Measurements from ENCODE around the gene GPRIN1. TPM values are rescaled to one million over a fixed set of nuclear protein-coding genes. Genes with fewer than 3 reads are reported as not detected.

GPRIN1 gene
- total RNA-seq, 1 donor from 2014 or later: 3.2 TPM

- no peaks in the 10 kb centered on the region for H3K27me3 Mint-ChIP-seq (ENCODE audit: insufficient read depth)
- H3K4me3 Mint-ChIP-seq: peak overlapping the region; percentile 86
- no peak for DNase-seq (ENCODE audit: low spot score)
- H3K9me3 Mint-ChIP-seq: no peaks in the 10 kb centered on the region
- peaks cover 56% of the 10 kb centered on the region for H3K4me1 Mint-ChIP-seq (ENCODE audit: low read depth)
- H3K27ac Mint-ChIP-seq: peak overlapping the region; percentile 48
- intact Hi-C loops (cut with micrococcal nuclease): loop anchor here (1.0 to 5.0 kb wide), 14 partner anchors 18 to 1504 kb away; partner anchors contain the start of genes CLTB, EIF4E1B, FAF2 and FGFR4
- peaks cover 15% of the 10 kb centered on the region for H3K36me3 Mint-ChIP-seq (ENCODE audit: low read depth)
Observed at GRCh38 chr5:176647843-176648473, 38.0 kb upstream of the GPRIN1 start.

- H3K27me3 Mint-ChIP-seq (ENCODE audit: insufficient read depth): no peaks in the 10 kb centered on the region
- peaks cover 13% of the 10 kb centered on the region for H3K36me3 Mint-ChIP-seq (ENCODE audit: low read depth)
- intact Hi-C loops (cut with micrococcal nuclease): loop anchor here (1.0 to 5.0 kb wide), 14 partner anchors 17 to 1505 kb away; partner anchors contain the start of genes CLTB, EIF4E1B, FAF2 and FGFR4
- H3K9me3 Mint-ChIP-seq: no peaks in the 10 kb centered on the region
- peak within 1 kb of the TSS; percentile 93 for H3K27ac Mint-ChIP-seq
- H3K4me3 Mint-ChIP-seq: peak within 1 kb of the TSS; percentile 88
- peak; percentile 99 for DNase-seq (ENCODE audit: low spot score)
- peaks cover 49% of the 10 kb centered on the region for H3K4me1 Mint-ChIP-seq (ENCODE audit: low read depth)
Observed at GRCh38 chr5:176647030-176647842, 37.3 kb upstream of the GPRIN1 start, which contains the start of gene TSPAN17. Gene TSPAN17, plus strand, starts transcription at chr5:176647484. Its CDS starts 132 bp downstream, at chr5:176647616.

GRCh38 chr5:176646707-176647029, 36.7 kb upstream of the GPRIN1 start:
- Mint-ChIP-seq H3K27me3 (ENCODE audit: insufficient read depth) (no peaks in the 10 kb centered on the region), H3K4me1 (ENCODE audit: low read depth) (peaks cover 43% of the 10 kb centered on the region), H3K9me3 (no peaks in the 10 kb centered on the region), H3K27ac (peak overlapping the region; percentile 93), H3K36me3 (ENCODE audit: low read depth) (peaks cover 13% of the 10 kb centered on the region), H3K4me3 (peak overlapping the region; percentile 88)
- DNase-seq (ENCODE audit: low spot score): no peak
- intact Hi-C loops (cut with micrococcal nuclease): loop anchor here (1.0 to 5.0 kb wide), 14 partner anchors 16 to 1506 kb away; partner anchors contain the start of genes CLTB, EIF4E1B, FAF2 and FGFR4

DNA sequence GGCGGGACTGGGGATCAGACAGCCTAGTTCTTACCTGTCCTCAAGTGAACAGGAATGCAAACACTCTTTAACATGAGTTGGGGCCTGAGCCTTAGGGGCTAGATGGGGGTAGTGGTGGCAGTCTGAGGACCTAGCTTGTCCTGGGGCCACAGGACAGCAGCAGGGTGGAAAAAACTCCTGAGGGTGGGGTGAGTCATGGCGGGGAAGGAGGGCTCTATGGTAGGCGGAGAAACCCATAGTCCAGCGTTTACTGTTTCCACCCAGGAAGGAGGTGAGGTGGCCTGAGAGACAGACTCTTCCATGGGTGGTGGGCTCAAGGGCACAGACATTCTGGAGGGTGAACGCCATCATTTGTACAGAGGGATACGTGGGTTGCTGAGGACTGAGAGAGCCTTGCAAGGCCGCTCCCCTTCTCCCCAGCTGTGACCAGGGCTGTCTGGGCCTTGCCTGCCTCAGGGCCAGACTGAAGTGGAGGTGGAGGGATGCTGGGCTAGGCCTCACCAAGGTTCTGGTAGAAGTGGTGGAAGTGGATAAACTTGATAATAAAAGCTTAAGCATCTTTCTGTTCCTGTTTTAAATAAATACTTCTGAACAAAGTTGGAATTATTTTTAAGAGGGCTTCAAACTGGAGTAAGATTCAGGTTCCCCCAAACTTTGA, 36.2 kb upstream of the GPRIN1 start:
- Mint-ChIP-seq H3K27ac (peak overlapping the region; percentile 93), H3K4me3 (peak overlapping the region; percentile 88), H3K27me3 (ENCODE audit: insufficient read depth) (no peaks in the 10 kb centered on the region), H3K36me3 (ENCODE audit: low read depth) (peaks cover 13% of the 10 kb centered on the region), H3K9me3 (no peaks in the 10 kb centered on the region), H3K4me1 (ENCODE audit: low read depth) (peaks cover 38% of the 10 kb centered on the region)
- intact Hi-C loops (cut with micrococcal nuclease): loop anchor here (2.0 to 5.0 kb wide), 5 partner anchors 71 to 1506 kb away; partner anchors contain the start of genes CLTB, NHP2 and UIMC1
- no peak for DNase-seq (ENCODE audit: low spot score)

GRCh38 chr5:176644878-176645670, 35.1 kb upstream of the GPRIN1 start:
- Mint-ChIP-seq H3K27me3 (ENCODE audit: insufficient read depth) (no peaks in the 10 kb centered on the region), H3K27ac (no peak overlapping the region), H3K4me1 (ENCODE audit: low read depth) (peaks cover 29% of the 10 kb centered on the region), H3K4me3 (peak overlapping the region; percentile 5), H3K36me3 (ENCODE audit: low read depth) (peaks cover 8% of the 10 kb centered on the region), H3K9me3 (no peaks in the 10 kb centered on the region)
- intact Hi-C loops (cut with micrococcal nuclease): loop anchor here (5.0 kb wide), 2 partner anchors 228 to 1507 kb away; partner anchors contain the start of genes CLTB and NHP2
- no peak for DNase-seq (ENCODE audit: low spot score)

- Mint-ChIP-seq H3K4me1 (ENCODE audit: low read depth) (peaks cover 24% of the 10 kb centered on the region), H3K36me3 (ENCODE audit: low read depth) (peaks cover 6% of the 10 kb centered on the region), H3K4me3 (no peak overlapping the region), H3K9me3 (no peaks in the 10 kb centered on the region), H3K27me3 (ENCODE audit: insufficient read depth) (no peaks in the 10 kb centered on the region), H3K27ac (no peak overlapping the region)
- intact Hi-C loops (cut with micrococcal nuclease): no loop called here
- no peak for DNase-seq (ENCODE audit: low spot score)
Observed at GRCh38 chr5:176644294-176644693, 34.3 kb upstream of the GPRIN1 start.

- intact Hi-C loops (cut with micrococcal nuclease): no loop called here
- H3K27ac Mint-ChIP-seq: no peak overlapping the region
Observed at GRCh38 chr5:176643491-176644219, 33.7 kb upstream of the GPRIN1 start.

DNA sequence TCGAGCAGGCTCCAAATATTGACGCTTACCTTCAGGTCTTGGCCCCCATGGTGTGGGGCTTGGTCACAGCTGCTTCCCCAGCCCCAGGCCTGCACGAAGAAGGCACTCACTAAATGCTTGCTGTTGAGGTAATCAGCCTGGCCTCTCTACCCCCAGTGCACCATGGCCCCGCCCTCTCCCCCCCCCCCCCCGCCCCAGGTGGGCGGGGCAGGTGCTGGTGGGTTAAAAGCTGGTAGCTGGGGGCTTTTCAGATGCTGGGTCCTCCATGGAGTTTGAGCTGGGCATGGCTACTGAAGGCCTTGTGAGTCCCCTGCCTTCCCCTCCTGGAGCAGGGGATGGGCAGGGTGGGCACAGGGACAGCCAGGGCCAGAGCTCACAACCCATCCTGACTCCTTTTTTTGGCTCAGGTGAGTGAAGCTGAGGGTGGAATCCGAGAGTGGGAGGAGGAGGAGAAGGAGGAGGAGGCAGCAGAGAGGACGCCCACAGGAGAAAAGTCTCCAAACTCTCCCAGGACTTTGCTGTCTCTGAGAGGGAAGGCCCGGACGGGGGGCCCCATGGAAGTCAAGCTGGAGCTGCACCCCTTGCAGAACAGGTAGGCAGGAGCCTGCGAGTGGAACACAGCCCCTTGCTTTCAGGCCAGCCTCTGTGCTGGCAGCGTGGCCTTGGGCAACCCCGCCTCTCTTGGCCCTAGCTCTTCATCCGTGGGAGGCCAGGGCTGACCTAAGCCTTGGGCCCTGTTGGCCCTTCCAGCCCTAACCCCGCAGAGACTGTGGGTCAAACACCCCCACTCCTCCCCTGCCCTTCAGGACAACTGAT, 32.9 kb upstream of the GPRIN1 start:
- no peaks in the 10 kb centered on the region for H3K9me3 Mint-ChIP-seq
- H3K27ac Mint-ChIP-seq: no peak overlapping the region
- H3K36me3 Mint-ChIP-seq (ENCODE audit: low read depth): no peaks in the 10 kb centered on the region
- no peak for DNase-seq (ENCODE audit: low spot score)
- H3K27me3 Mint-ChIP-seq (ENCODE audit: insufficient read depth): peaks cover 5% of the 10 kb centered on the region
- H3K4me3 Mint-ChIP-seq: no peak overlapping the region
- peaks cover 13% of the 10 kb centered on the region for H3K4me1 Mint-ChIP-seq (ENCODE audit: low read depth)
- intact Hi-C loops (cut with micrococcal nuclease): no loop called here

More at GRCh38 chr5:176643491-176644219, 33.7 kb upstream of the GPRIN1 start:
- DNase-seq (ENCODE audit: low spot score): no peak
- Mint-ChIP-seq H3K9me3 (no peaks in the 10 kb centered on the region), H3K4me3 (no peak overlapping the region), H3K27me3 (ENCODE audit: insufficient read depth) (no peaks in the 10 kb centered on the region), H3K36me3 (ENCODE audit: low read depth) (peaks cover under 1% of the 10 kb centered on the region), H3K4me1 (ENCODE audit: low read depth) (peaks cover 18% of the 10 kb centered on the region)

DNA sequence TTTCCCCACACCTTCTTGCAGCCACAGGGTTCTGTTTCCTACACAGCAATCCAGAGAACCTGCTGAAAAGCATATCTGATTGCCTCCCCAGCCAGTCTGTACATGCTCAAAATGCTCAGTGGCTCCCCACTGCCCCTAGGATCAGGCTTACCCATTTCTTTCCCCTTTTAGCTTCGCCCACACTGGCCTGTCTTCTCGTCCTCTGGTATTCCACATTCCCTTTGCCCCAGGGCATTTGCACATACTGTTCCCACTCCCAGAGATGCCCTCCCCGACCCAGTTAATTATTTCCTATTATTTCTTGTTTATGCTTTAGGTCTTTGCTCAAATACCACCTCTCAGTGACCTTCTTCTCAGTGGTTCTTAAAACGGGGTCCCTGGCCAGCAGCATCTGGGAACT, 30.7 kb upstream of the GPRIN1 start:
- H3K9me3 Mint-ChIP-seq: no peaks in the 10 kb centered on the region
- DNase-seq (ENCODE audit: low spot score): no peak
- no peak overlapping the region for H3K27ac Mint-ChIP-seq
- H3K27me3 Mint-ChIP-seq (ENCODE audit: insufficient read depth): peaks cover 18% of the 10 kb centered on the region
- no peak overlapping the region for H3K4me3 Mint-ChIP-seq
- H3K36me3 Mint-ChIP-seq (ENCODE audit: low read depth): no peaks in the 10 kb centered on the region
- H3K4me1 Mint-ChIP-seq (ENCODE audit: low read depth): no peaks in the 10 kb centered on the region
- intact Hi-C loops (cut with micrococcal nuclease): no loop called here

DNA sequence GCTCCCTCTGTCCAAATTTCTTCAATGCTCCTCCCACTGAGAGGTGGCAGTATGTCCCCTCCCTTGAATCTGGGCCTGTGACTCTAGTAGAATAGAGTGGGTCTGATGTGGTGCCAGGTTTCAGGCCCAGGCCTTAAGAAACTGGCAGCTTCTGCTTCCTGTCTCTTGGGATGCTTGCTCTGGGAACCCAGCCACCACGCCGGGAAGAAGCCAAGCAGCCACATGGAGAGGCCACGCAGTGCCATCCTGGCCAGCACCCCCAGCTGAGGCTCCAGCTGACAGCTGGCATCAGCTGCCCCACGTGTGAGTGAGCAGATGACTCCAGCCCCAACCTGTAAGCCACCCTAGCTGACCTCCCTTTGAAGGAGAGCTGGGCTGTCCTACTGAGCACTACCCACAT, 30.0 kb upstream of the GPRIN1 start:
- DNase-seq (ENCODE audit: low spot score): no peak
- Mint-ChIP-seq H3K4me1 (ENCODE audit: low read depth) (no peaks in the 10 kb centered on the region), H3K36me3 (ENCODE audit: low read depth) (no peaks in the 10 kb centered on the region), H3K9me3 (no peaks in the 10 kb centered on the region), H3K27me3 (ENCODE audit: insufficient read depth) (peaks cover 18% of the 10 kb centered on the region), H3K4me3 (no peak overlapping the region), H3K27ac (no peak overlapping the region)
- intact Hi-C loops (cut with micrococcal nuclease): no loop called here

- H3K36me3 Mint-ChIP-seq (ENCODE audit: low read depth): no peaks in the 10 kb centered on the region
- no peaks in the 10 kb centered on the region for H3K9me3 Mint-ChIP-seq
- peaks cover 24% of the 10 kb centered on the region for H3K27me3 Mint-ChIP-seq (ENCODE audit: insufficient read depth)
- H3K4me1 Mint-ChIP-seq (ENCODE audit: low read depth): no peaks in the 10 kb centered on the region
- no peak overlapping the region for H3K27ac Mint-ChIP-seq
- intact Hi-C loops (cut with micrococcal nuclease): no loop called here
- no peak overlapping the region for H3K4me3 Mint-ChIP-seq
- no peak for DNase-seq (ENCODE audit: low spot score)
Observed at GRCh38 chr5:176639208-176639607, 29.3 kb upstream of the GPRIN1 start.
